Mucosa of descending colon (tissue), 3 donors: ENCODE results near the gene SNX1. TPM values are rescaled to one million over a fixed set of nuclear protein-coding genes. Genes with fewer than 3 reads are reported as not detected.
A peak's percentile ranks its signal among the peaks of the same experiment; 100 is the strongest.
"Not testable (repeated sequence)": the region's sequence is repeated elsewhere in the genome, so short reads cannot be mapped to it uniquely, and the experiment has no call there.

Experiments
- ATAC-seq: fragments of 200-7000 bp; cut with Tn5 transposase; one replicate; pipeline ENCODE4 v1.9.1; 2020; ENCODE audit warnings: mild to moderate bottlenecking, moderate library complexity
- DNase-seq, 3 donors: peaks; one replicate each; pipeline ENCODE4 v3.0.0-alpha.2; 2020
- H3K36me3 ChIP-seq: fragments of 200-600 bp; one replicate; pipeline ENCODE4 v1.8.0; 2021; ENCODE audit warnings: low read depth, mild to moderate bottlenecking
- H3K4me1 ChIP-seq: fragments of 200-600 bp; one replicate; pipeline ENCODE4 v1.8.0; 2021; ENCODE audit warnings: low read depth, mild to moderate bottlenecking
- H3K4me3 ChIP-seq: fragments of 200-600 bp; one replicate; pipeline ENCODE4 v1.8.0; 2021; ENCODE audit warnings: mild to moderate bottlenecking
- H3K9me3 ChIP-seq: fragments of 200-600 bp; one replicate; pipeline ENCODE4 v1.8.0; 2021; ENCODE audit warnings: mild to moderate bottlenecking
- CTCF ChIP-seq: fragments of 200-600 bp; IDR thresholded peaks from one replicate; pipeline ENCODE4 v1.8.0; 2022; ENCODE audit warnings: antibody characterized with exemption, mild to moderate bottlenecking
- intact Hi-C, 2 donors: fragments of 100-400 bp; cut with DNase I in 1 of 2; cut with micrococcal nuclease in 1 of 2; formaldehyde crosslinking; loops; one replicate each; pipeline versions ENCODE4 v1.11.0 to v1.11.1; 2022; cut with DNase I, micrococcal nuclease
- total RNA-seq, 3 donors: library from RNA; stranded (reverse); fragmentation: NEBNext Ultra II Directional in 2 of 3; extraction: Animal tissue kit (Norgen Biotek cat#: 25700) in 2 of 3; gene quantifications; one replicate each; pipeline versions ENCODE4 v1.2.1 to v1.2.4, GENCODE V29; 2021 to 2023
- donor health status: DM: no; HTN: no; CAD: no; lungs with moderate emphysema.
- donor health status: DM: no; HTN: no; CAD: no.
- donor health status: DM: no; HTN: yes; CAD: no.

The SNX1 gene
- total RNA-seq, 3 donors from 2014 or later, result 110 to 122 (median 118) TPM

- Histone ChIP-seq H3K4me3 (no peak overlapping the region), H3K9me3 (no peaks in the 10 kb centered on the region), H3K4me1 (no peaks in the 10 kb centered on the region), H3K36me3 (peaks cover 10% of the 10 kb centered on the region)
- ATAC-seq, result no peak
- no peak for TF ChIP-seq CTCF
- no peak for DNase-seq
- intact Hi-C loops, result no loop called here
These were observed 17.1 kb downstream of the SNX1 start for GRCh38 chr15:64112904-64113303.

GRCh38 chr15:64117759-64118487 is 22.1 kb downstream of the SNX1 start:
- intact Hi-C loops, result no loop called here
- no peak for TF ChIP-seq CTCF
- peaks cover 23% of the 10 kb centered on the region for H3K36me3 ChIP-seq
- H3K9me3 ChIP-seq, result no peaks in the 10 kb centered on the region
- no peaks in the 10 kb centered on the region for H3K4me1 ChIP-seq
- peak; percentile 36 for ATAC-seq
- DNase-seq, result no peak
- H3K4me3 ChIP-seq, result no peak overlapping the region

- intact Hi-C loops, result not testable (repeated sequence)
- peaks cover 13% of the 10 kb centered on the region for H3K36me3 ChIP-seq
These were observed 24.5 kb downstream of the SNX1 start for GRCh38 chr15:64120322-64120721.

GRCh38 chr15:64121614-64122013 is 25.8 kb downstream of the SNX1 start:
- Histone ChIP-seq H3K4me1 (no peaks in the 10 kb centered on the region), H3K9me3 (no peaks in the 10 kb centered on the region), H3K36me3 (peaks cover 13% of the 10 kb centered on the region), H3K4me3 (no peak overlapping the region)
- TF ChIP-seq CTCF, result no peak
- intact Hi-C loops, result no loop called here
- DNase-seq, result no peak
- no peak for ATAC-seq

More at GRCh38 chr15:64120322-64120721, 24.5 kb downstream of the SNX1 start:
- not testable (repeated sequence) for H3K4me3 ChIP-seq, H3K4me1 ChIP-seq, DNase-seq, ATAC-seq, H3K9me3 ChIP-seq

- H3K4me1 ChIP-seq, result no peaks in the 10 kb centered on the region
- no peaks in the 10 kb centered on the region for H3K9me3 ChIP-seq
- DNase-seq (no peak), ATAC-seq (no peak)
- intact Hi-C loops, result no loop called here
- no peak for TF ChIP-seq CTCF
- H3K4me3 ChIP-seq, result no peak overlapping the region
- H3K36me3 ChIP-seq, result peaks cover 18% of the 10 kb centered on the region
These were observed 26.7 kb downstream of the SNX1 start for GRCh38 chr15:64122444-64122843.

GRCh38 chr15:64122936-64123351 is 27.2 kb downstream of the SNX1 start:
- no peaks in the 10 kb centered on the region for H3K9me3 ChIP-seq
- H3K36me3 ChIP-seq, result peaks cover 18% of the 10 kb centered on the region
- intact Hi-C loops, result no loop called here
- H3K4me3 ChIP-seq, result no peak overlapping the region
- DNase-seq (no peak), ATAC-seq (no peak)
- H3K4me1 ChIP-seq, result no peaks in the 10 kb centered on the region
- TF ChIP-seq CTCF, result no peak
